Mesenchymal stem cell (in vitro differentiated cells and primary cell): Measurements from ENCODE around the gene TRH.

Experiments
- DNase-seq: peaks from one replicate; pipeline ENCODE4 v3.0.0-alpha.2; 2013
- H2AFZ ChIP-seq: one replicate; pipeline ENCODE4 v1.6.1; 2013; ENCODE audit warnings: low read depth, mild to moderate bottlenecking, control low read depth, inconsistent platforms, low read length, moderate library complexity
- H2AK5ac ChIP-seq: 2 replicates; pipeline ENCODE4 v1.6.1; 2013; ENCODE audit warnings: low read length, moderate library complexity, mild to moderate bottlenecking, inconsistent platforms; ENCODE audit not compliant: severe bottlenecking
- H2BK120ac ChIP-seq: one replicate; pipeline ENCODE4 v1.6.1; 2013; ENCODE audit warnings: low read depth, mild to moderate bottlenecking, inconsistent platforms, low read length, moderate library complexity
- H2BK12ac ChIP-seq, 2 experiments: one replicate each; pipeline ENCODE4 v1.6.1; 2013; ENCODE audit warnings: inconsistent platforms in 2 of 2, low read length in 2 of 2, mild to moderate bottlenecking in 2 of 2, moderate library complexity in 2 of 2, control low read depth in 1 of 2
- H2BK15ac ChIP-seq: one replicate; pipeline ENCODE4 v1.6.1; 2013; ENCODE audit warnings: mild to moderate bottlenecking, low read depth, inconsistent platforms; ENCODE audit not compliant: poor library complexity, severe bottlenecking
- H2BK5ac ChIP-seq: 2 replicates; pipeline ENCODE4 v1.6.1; 2013; ENCODE audit warnings: low read depth, mild to moderate bottlenecking, low read length, control low read depth, inconsistent platforms; ENCODE audit not compliant: poor library complexity, severe bottlenecking
- H3K14ac ChIP-seq, 2 experiments: one replicate each; pipeline ENCODE4 v1.6.1; 2013; ENCODE audit warnings: inconsistent platforms in 2 of 2, low read length in 2 of 2, control low read depth in 1 of 2, mild to moderate bottlenecking in 1 of 2, moderate library complexity in 1 of 2
- H3K18ac ChIP-seq, 2 experiments: one replicate each; pipeline ENCODE4 v1.6.1; 2013; ENCODE audit warnings: inconsistent platforms in 2 of 2, low read length in 2 of 2, control low read depth in 1 of 2, low read depth in 1 of 2, mild to moderate bottlenecking in 1 of 2
- H3K23ac ChIP-seq, 2 experiments: one replicate each; pipeline ENCODE4 v1.6.1; 2013; ENCODE audit warnings: inconsistent platforms in 2 of 2, low read length in 2 of 2, mild to moderate bottlenecking in 2 of 2, moderate library complexity in 2 of 2, control low read depth in 1 of 2
- H3K27ac ChIP-seq: 2 replicates; pipeline ENCODE4 v1.5.1; 2013; ENCODE audit warnings: mild to moderate bottlenecking, moderate library complexity, low read length, control low read depth, inconsistent platforms; ENCODE audit not compliant: poor library complexity, severe bottlenecking
- H3K27me3 ChIP-seq, 2 experiments: 2 replicates each; pipeline versions ENCODE4 v1.6.1 to v1.7.0; 2013; ENCODE audit warnings: low read length in 2 of 2, mild to moderate bottlenecking in 2 of 2, moderate library complexity in 2 of 2, control low read depth in 1 of 2, inconsistent platforms in 1 of 2; ENCODE audit not compliant: control insufficient read depth in 1 of 2, insufficient read depth in 1 of 2
- H3K36me3 ChIP-seq, 2 experiments: 2 replicates each; pipeline versions ENCODE4 v1.6.1 to v1.7.0; 2013; ENCODE audit warnings: low read length in 2 of 2, control low read depth in 1 of 2, inconsistent platforms in 1 of 2, low read depth in 1 of 2, mild to moderate bottlenecking in 1 of 2; ENCODE audit not compliant: insufficient read depth in 2 of 2, control insufficient read depth in 1 of 2
- H3K4ac ChIP-seq, 2 experiments: one replicate each; pipeline ENCODE4 v1.6.1; 2013; ENCODE audit warnings: inconsistent platforms in 2 of 2, low read length in 2 of 2, mild to moderate bottlenecking in 2 of 2, moderate library complexity in 2 of 2, control low read depth in 1 of 2, low read depth in 1 of 2
- H3K4me1 ChIP-seq: 2 replicates; pipeline ENCODE4 v1.6.1; 2013; ENCODE audit warnings: low read depth, low read length, control low read depth; ENCODE audit not compliant: control insufficient read depth, insufficient read depth
- H3K4me2 ChIP-seq: 2 replicates; pipeline ENCODE4 v1.6.1; 2013; ENCODE audit warnings: low read length, mild to moderate bottlenecking, inconsistent platforms; ENCODE audit not compliant: poor library complexity, severe bottlenecking
- H3K4me3 ChIP-seq, 2 experiments: 2 replicates each; pipeline versions ENCODE4 v1.5.1 to v1.7.0; 2013; ENCODE audit warnings: low read length in 2 of 2, mild to moderate bottlenecking in 2 of 2, control low read depth in 1 of 2, low read depth in 1 of 2; ENCODE audit not compliant: insufficient read depth in 1 of 2
- H3K79me1 ChIP-seq: replicated peaks from 2 replicates; pipeline ENCODE4 v1.6.1; 2013; ENCODE audit warnings: mild to moderate bottlenecking, control low read depth, low read length, inconsistent platforms; ENCODE audit not compliant: poor library complexity, severe bottlenecking
- H3K9ac ChIP-seq: 2 replicates; pipeline ENCODE4 v1.7.0; 2013; ENCODE audit warnings: mild to moderate bottlenecking, low read length, moderate library complexity
- H3K9me3 ChIP-seq: 2 replicates; pipeline ENCODE4 v1.7.0; 2013; ENCODE audit warnings: mild to moderate bottlenecking, low read length; ENCODE audit not compliant: control insufficient read depth
- H4K8ac ChIP-seq: one replicate; pipeline ENCODE4 v1.6.1; 2013; ENCODE audit warnings: inconsistent platforms, mild to moderate bottlenecking, low read length, moderate library complexity
- H4K91ac ChIP-seq: one replicate; pipeline ENCODE4 v1.6.1; 2013; ENCODE audit warnings: mild to moderate bottlenecking, low read length, inconsistent platforms
- WGBS: methylation state at CpG from one replicate; pipeline ENCODE4 v1.1.7; 2013; ENCODE audit warnings: mixed read lengths; 5-methylcytosine and 5-hydroxymethylcytosine counted together

Gene TRH

GRCh38 chr3:129954514-129954913, 20.0 kb upstream of the TRH start:
- no peak overlapping the region for H4K8ac ChIP-seq
- H2BK15ac ChIP-seq = no peak overlapping the region
- no peak overlapping the region for H3K18ac ChIP-seq
- peaks cover 58 to 77% of the 10 kb centered on the region in 2 experiments for H3K27me3 ChIP-seq
- H2BK120ac ChIP-seq = no peak overlapping the region
- H3K79me1 ChIP-seq = no peaks in the 10 kb centered on the region
- H3K14ac ChIP-seq = no peak overlapping the region
- no peak overlapping the region for H3K27ac ChIP-seq
- no peak overlapping the region for H2BK12ac ChIP-seq
- no peak overlapping the region for H4K91ac ChIP-seq
- no peaks in the 10 kb centered on the region for H3K9me3 ChIP-seq
- WGBS = 32% methylated on average over 2 of the region's 2 CpGs
- no peak overlapping the region for H3K4me2 ChIP-seq
- no peak for DNase-seq
- no peaks in the 10 kb centered on the region for H3K36me3 ChIP-seq
- no peak overlapping the region for H2AK5ac ChIP-seq
- no peaks in the 10 kb centered on the region for H3K4me1 ChIP-seq
- no peak overlapping the region for H3K4ac ChIP-seq
- H3K4me3 ChIP-seq = no peak overlapping the region
- no peak overlapping the region for H3K23ac ChIP-seq
- H2AFZ ChIP-seq = no peak overlapping the region
- H2BK5ac ChIP-seq = no peak overlapping the region
- H3K9ac ChIP-seq = no peak overlapping the region

DNA sequence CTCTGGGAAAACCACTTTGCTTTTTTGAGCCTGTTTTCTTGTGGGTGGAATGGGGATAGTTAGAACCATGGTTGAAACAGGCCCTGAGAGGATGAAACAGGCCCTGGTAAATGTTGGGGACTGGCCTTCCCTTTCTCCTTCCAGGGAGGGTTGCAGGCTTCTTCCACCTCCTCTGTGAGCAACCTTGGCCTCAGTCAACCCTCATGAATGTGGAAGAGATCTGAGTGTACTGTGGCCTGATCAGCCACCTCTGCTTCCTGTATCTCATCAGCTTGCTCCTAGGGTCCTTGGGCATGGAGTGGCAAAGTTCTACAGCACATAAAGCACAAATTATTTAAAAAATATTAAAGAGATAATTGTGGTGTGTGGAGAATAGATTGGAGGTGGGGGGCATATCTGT, 17.6 kb upstream of the TRH start:
- H3K14ac ChIP-seq = no peak overlapping the region
- no peak overlapping the region for H2AFZ ChIP-seq
- peaks cover 66 to 86% of the 10 kb centered on the region in 2 experiments for H3K27me3 ChIP-seq
- no peak overlapping the region for H2BK120ac ChIP-seq
- no peak overlapping the region for H4K91ac ChIP-seq
- no peak overlapping the region for H2BK15ac ChIP-seq
- H3K23ac ChIP-seq = no peak overlapping the region
- no peak overlapping the region for H4K8ac ChIP-seq
- no peak overlapping the region for H2AK5ac ChIP-seq
- no peak for DNase-seq
- H3K36me3 ChIP-seq = no peaks in the 10 kb centered on the region
- no peak overlapping the region for H2BK5ac ChIP-seq
- no peak overlapping the region for H3K4me3 ChIP-seq
- H3K18ac ChIP-seq = no peak overlapping the region
- no peak overlapping the region for H3K4ac ChIP-seq
- no peak overlapping the region for H2BK12ac ChIP-seq
- no peak overlapping the region for H3K4me2 ChIP-seq
- no peaks in the 10 kb centered on the region for H3K9me3 ChIP-seq
- H3K27ac ChIP-seq = no peak overlapping the region
- no peak overlapping the region for H3K9ac ChIP-seq
- no peaks in the 10 kb centered on the region for H3K79me1 ChIP-seq
- no peaks in the 10 kb centered on the region for H3K4me1 ChIP-seq

- Histone ChIP-seq H2AFZ (no peak overlapping the region), H3K4me3 (no peak overlapping the region), H2AK5ac (no peak overlapping the region), H3K4me1 (no peaks in the 10 kb centered on the region), H3K23ac (no peak overlapping the region), H3K4ac (no peak overlapping the region), H3K27me3 (peaks cover 53 to 72% of the 10 kb centered on the region in 2 experiments), H2BK5ac (no peak overlapping the region), H3K79me1 (no peaks in the 10 kb centered on the region), H2BK15ac (no peak overlapping the region), H3K14ac (no peak overlapping the region), H3K36me3 (no peaks in the 10 kb centered on the region), H3K27ac (no peak overlapping the region), H3K18ac (no peak overlapping the region), H2BK120ac (no peak overlapping the region), H2BK12ac (no peak overlapping the region), H4K91ac (no peak overlapping the region), H4K8ac (no peak overlapping the region), H3K4me2 (no peak overlapping the region), H3K9me3 (no peaks in the 10 kb centered on the region), H3K9ac (no peak overlapping the region)
- DNase-seq = no peak
- 71% methylated on average over 4 of the region's 6 CpGs for whole genome bisulfite sequencing
Observed at GRCh38 chr3:129958755-129959154, 15.8 kb upstream of the TRH start.

- Histone ChIP-seq H4K91ac (no peak overlapping the region), H3K4me3 (no peak overlapping the region), H3K14ac (no peak overlapping the region), H3K23ac (no peak overlapping the region), H3K36me3 (no peaks in the 10 kb centered on the region), H4K8ac (no peak overlapping the region), H2AFZ (no peak overlapping the region), H3K27ac (no peak overlapping the region), H3K4ac (no peak overlapping the region), H2BK12ac (no peak overlapping the region), H2BK15ac (no peak overlapping the region), H3K18ac (no peak overlapping the region), H2BK120ac (no peak overlapping the region), H3K79me1 (no peaks in the 10 kb centered on the region), H3K27me3 (peaks cover 34 to 52% of the 10 kb centered on the region in 2 experiments), H3K9ac (no peak overlapping the region), H3K4me1 (no peaks in the 10 kb centered on the region), H3K4me2 (no peak overlapping the region), H3K9me3 (no peaks in the 10 kb centered on the region), H2BK5ac (no peak overlapping the region), H2AK5ac (no peak overlapping the region)
- WGBS = 80% methylated on average over 5 of the region's 5 CpGs
- no peak for DNase-seq
Observed at GRCh38 chr3:129961141-129961541, 13.4 kb upstream of the TRH start.
